GM19099 (cell line): ENCODE results near the gene RTN4RL1.

Experiments used
- POLR2A ChIP-seq: IDR thresholded peaks from 3 replicates; pipeline ENCODE4 v1.6.1; 2011; ENCODE audit warnings: low read depth; ENCODE audit not compliant: insufficient read length; ENCODE audit errors: extremely low read depth

RTN4RL1 gene

GRCh38 chr17:1976000-1976682 is 49.0 kb downstream of the RTN4RL1 start:
- TF ChIP-seq POLR2A: no peak

- TF ChIP-seq POLR2A: no peak
Observed at GRCh38 chr17:1975573-1975972, 49.6 kb downstream of the RTN4RL1 start.

GRCh38 chr17:1972487-1973160 is 52.5 kb downstream of the RTN4RL1 start:
- no peak for TF ChIP-seq POLR2A

GRCh38 chr17:1970843-1971384 is 54.2 kb downstream of the RTN4RL1 start:
- no peak for TF ChIP-seq POLR2A

GRCh38 chr17:1969712-1970111 is 55.4 kb downstream of the RTN4RL1 start:
- no peak for TF ChIP-seq POLR2A

- TF ChIP-seq POLR2A: no peak
Observed at GRCh38 chr17:1967213-1967612, 57.9 kb downstream of the RTN4RL1 start.

GRCh38 chr17:1966274-1967086 is 58.7 kb downstream of the RTN4RL1 start:
- no peak for TF ChIP-seq POLR2A

GRCh38 chr17:1965556-1966273 is 59.4 kb downstream of the RTN4RL1 start:
- TF ChIP-seq POLR2A: no peak

GRCh38 chr17:1963250-1963649 is 61.9 kb downstream of the RTN4RL1 start:
- TF ChIP-seq POLR2A: no peak

- no peak for TF ChIP-seq POLR2A
Observed at GRCh38 chr17:1961189-1961588, 63.9 kb downstream of the RTN4RL1 start.

- TF ChIP-seq POLR2A: no peak
Observed at GRCh38 chr17:1960545-1960912, 64.6 kb downstream of the RTN4RL1 start.

GRCh38 chr17:1959871-1960544 is 65.1 kb downstream of the RTN4RL1 start:
- TF ChIP-seq POLR2A: no peak

GRCh38 chr17:1958134-1958881 is 66.8 kb downstream of the RTN4RL1 start:
- no peak for TF ChIP-seq POLR2A

- no peak for TF ChIP-seq POLR2A
Observed at GRCh38 chr17:1957037-1957436, 68.1 kb downstream of the RTN4RL1 start.
